HepG2 (cell line): Measurements from ENCODE around the gene PCDH12. TPM values are rescaled to one million over a fixed set of nuclear protein-coding genes. Genes with fewer than 3 reads are reported as not detected.

Experiments
- ATAC-seq: fragments of 200-7000 bp; cut with Tn5 transposase; 3 replicates; pipeline ENCODE4 v1.9.1; 2020; ENCODE audit warnings: mild to moderate bottlenecking, moderate library complexity
- BruUV-seq: library from RNA; stranded (reverse); fragments of 400-500 nt; replicated peaks from 2 replicates; lab custom pipeline; 2021; lab: Mats Ljungman, UMichigan
- CTCF ChIA-PET: fragments of 300-600 bp; formaldehyde crosslinking; extraction: SDS; loops from one replicate; lab custom pipeline; 2021; ENCODE audit warnings: low total read pairs, inconsistent platforms, low intra/inter-chr PET ratio; lab: Yijun Ruan, JAX
- POLR2A ChIA-PET: fragments of 350-600 bp; sonication (Branson Sonifier 250); formaldehyde crosslinking; loops from one replicate; lab custom pipeline; 2020; ENCODE audit warnings: antibody characterized with exemption, inconsistent platforms; lab: Yijun Ruan, JAX
- DNase-seq: peaks from one replicate; pipeline ENCODE4 v3.0.0-alpha.2; 2015; ENCODE audit warnings: low spot score
- FAIRE-seq: peaks from 3 replicates; lab custom pipeline; 2011; peaks lifted over from hg19 to GRCh38; lab: Jason Lieb, UNC
- H2AFZ ChIP-seq: one replicate; pipeline ENCODE4 v1.6.1; 2011; ENCODE audit warnings: low read length, inconsistent platforms
- H3K27ac ChIP-seq: fragments of 300-600 bp; 3 replicates; pipeline ENCODE4 v1.8.0; 2011; ENCODE audit warnings: mixed run types, mild to moderate bottlenecking, mixed read lengths, low read length, inconsistent platforms; ENCODE audit not compliant: insufficient read depth; ENCODE audit errors: extremely low read length
- H3K27me3 ChIP-seq, 2 experiments: fragments of 200-600 bp in 1 of 2; 2 replicates in 1 of 2; 3 replicates in 1 of 2; pipeline versions ENCODE4 v1.6.0 to v1.8.0; 2011; ENCODE audit warnings: low read length in 2 of 2, mild to moderate bottlenecking in 2 of 2, moderate library complexity in 2 of 2, inconsistent platforms in 1 of 2; ENCODE audit not compliant: insufficient read depth in 2 of 2, control insufficient read depth in 1 of 2
- H3K36me3 ChIP-seq, 2 experiments: fragments of 200-600 bp in 1 of 2; replicated peaks in 1 of 2; 2 replicates in 1 of 2; 3 replicates in 1 of 2; pipeline versions ENCODE4 v1.5.1 to v1.8.0; 2011; ENCODE audit warnings: low read length in 2 of 2, inconsistent platforms in 1 of 2; ENCODE audit not compliant: insufficient read depth in 2 of 2, control insufficient read depth in 1 of 2
- H3K4me1 ChIP-seq: 2 replicates; pipeline ENCODE4 v1.5.1; 2012; ENCODE audit warnings: low read length, inconsistent platforms; ENCODE audit not compliant: insufficient read depth
- H3K4me2 ChIP-seq: 2 replicates; pipeline ENCODE4 v1.6.0; 2011; ENCODE audit warnings: low read depth, low read length, inconsistent platforms
- H3K4me3 ChIP-seq, 3 experiments: fragments of 200-600 bp in 1 of 3; sonication (generic), shearing (Covaris generic) in 1 of 3; replicated peaks in 1 of 3; 2 replicates each; pipeline ENCODE4 v1.5.1; 2011 to 2016; ENCODE audit warnings: low read length in 3 of 3, inconsistent platforms in 2 of 3, low read depth in 2 of 3, mild to moderate bottlenecking in 2 of 3, control low read depth in 1 of 3, mixed read lengths in 1 of 3; ENCODE audit not compliant: insufficient read depth in 1 of 3
- H3K79me2 ChIP-seq: one replicate; pipeline ENCODE4 v1.6.1; 2011; ENCODE audit warnings: low read length, inconsistent platforms; ENCODE audit not compliant: insufficient read depth
- H3K9ac ChIP-seq: 2 replicates; pipeline ENCODE4 v1.6.0; 2011; ENCODE audit warnings: mild to moderate bottlenecking, low read depth, low read length, inconsistent platforms; ENCODE audit not compliant: insufficient read depth
- H3K9me3 ChIP-seq: 2 replicates; pipeline ENCODE4 v1.5.1; 2012; ENCODE audit warnings: mild to moderate bottlenecking, low read length
- H4K20me1 ChIP-seq: 2 replicates; pipeline ENCODE4 v1.6.0; 2011; ENCODE audit warnings: inconsistent platforms, mild to moderate bottlenecking, low read length, moderate library complexity; ENCODE audit not compliant: insufficient read depth
- CBX1 ChIP-seq: IDR thresholded peaks from one replicate; pipeline ENCODE4 v1.6.1; 2016; ENCODE audit warnings: antibody characterized with exemption, low read depth
- CCAR2 ChIP-seq: fragments of 200-400 bp; formaldehyde crosslinking; optimal IDR thresholded peaks from 2 replicates; pipeline ENCODE3; 2018; ENCODE audit warnings: low read depth, mild to moderate bottlenecking, low read length, moderate library complexity
- CENPX ChIP-seq: sonication (generic); formaldehyde crosslinking; IDR thresholded peaks from 2 replicates; pipeline ENCODE4 v1.9.0; 2021; ENCODE audit warnings: mild to moderate bottlenecking, missing genetic modification reagents, moderate library complexity
- EP300 ChIP-seq, 3 experiments: sonication (generic) in 1 of 3; formaldehyde crosslinking in 1 of 3; IDR thresholded peaks; 2 replicates each; pipeline versions ENCODE4 v1.5.1 to v1.6.1; 2011 to 2020; ENCODE audit warnings: low read depth in 2 of 3, low read length in 2 of 3, borderline replicate concordance in 1 of 3, improper control_type of control experiment in 1 of 3, mild to moderate bottlenecking in 1 of 3, missing genetic modification reagents in 1 of 3, moderate library complexity in 1 of 3
- RCOR2 ChIP-seq: IDR thresholded peaks from 2 replicates; pipeline ENCODE4 v1.6.1; 2016; ENCODE audit warnings: missing biosample characterization, missing genetic modification reagents
- RXRA ChIP-seq: sonication (generic); formaldehyde crosslinking; IDR thresholded peaks from 2 replicates; pipeline ENCODE4 v1.5.1; 2020; ENCODE audit warnings: missing genetic modification reagents
- RXRB ChIP-seq: IDR thresholded peaks from 2 replicates; pipeline ENCODE4 v1.6.1; 2016; ENCODE audit warnings: borderline replicate concordance, missing genetic modification reagents, missing compliant biosample characterization
- SALL2 ChIP-seq: sonication (generic); formaldehyde crosslinking; IDR thresholded peaks from 2 replicates; pipeline ENCODE4 v1.8.1; 2023; ENCODE audit warnings: mild to moderate bottlenecking, missing genetic modification reagents, inconsistent platforms
- SP4 ChIP-seq: sonication (generic); formaldehyde crosslinking; IDR thresholded peaks from 2 replicates; pipeline ENCODE4 v1.8.1; 2023; ENCODE audit warnings: mild to moderate bottlenecking, missing genetic modification reagents
- ZEB1 ChIP-seq: IDR thresholded peaks from 2 replicates; pipeline ENCODE4 v1.6.1; 2012; ENCODE audit warnings: mild to moderate bottlenecking, low read depth, inconsistent platforms; ENCODE audit not compliant: insufficient replicate concordance
- ZNF235 ChIP-seq: sonication (generic); formaldehyde crosslinking; IDR thresholded peaks from 2 replicates; pipeline ENCODE4 v1.8.1; 2023; ENCODE audit warnings: mild to moderate bottlenecking, missing genetic modification reagents, borderline replicate concordance
- ZNF44 ChIP-seq: sonication (generic); formaldehyde crosslinking; IDR thresholded peaks from 2 replicates; pipeline ENCODE4 v1.5.1; 2020; ENCODE audit warnings: mild to moderate bottlenecking, missing genetic modification reagents
- ZSCAN22 ChIP-seq: sonication (generic); formaldehyde crosslinking; IDR thresholded peaks from 2 replicates; pipeline ENCODE4 v1.4.0; 2020; ENCODE audit warnings: mild to moderate bottlenecking, missing genetic modification reagents
- WGBS: methylation state at CpG from one replicate; pipeline ENCODE4 v1.1.6; 2017; ENCODE audit warnings: low lambda C conversion rate; 5-methylcytosine and 5-hydroxymethylcytosine counted together
- in situ Hi-C: cut with HindIII; loops from 2 replicates; pipeline ENCODE4 v1.10.0; 2017; ENCODE audit warnings: low pct_unique_long_range_greater_than_20kb; ENCODE audit not compliant: extremely low pct_ligation_motif_present
- intact Hi-C: fragments of 100-400 bp; cut with micrococcal nuclease; formaldehyde crosslinking; loops from one replicate; pipeline ENCODE4 v1.10.0; 2022; ENCODE audit not compliant: unreplicated experiment
- polyA plus RNA-seq, 8 experiments: library from polyadenylated mRNA; depleted of rRNA in 3 of 8; stranded (reverse) in 7 of 8; unstranded in 1 of 8; fragments of >200 nt; fragmentation: Illumina TruSeq in 4 of 8; extraction: Trizol in 4 of 8; gene quantifications; 2 replicates each; pipeline versions ENCODE4 v1.2.1 to v1.2.3, GENCODE V29; 2011 to 2016; ENCODE audit warnings: low read depth in 4 of 8, missing spikeins in 1 of 8, mixed read lengths in 1 of 8; ENCODE audit not compliant: insufficient read depth in 1 of 8
- total RNA-seq, 5 experiments: library from RNA; depleted of rRNA; stranded (reverse); fragments of >200 nt; fragmentation: Illumina TruSeq; extraction: Trizol; gene quantifications; 2 replicates each; pipeline ENCODE4 v1.2.3, GENCODE V29; 2016; ENCODE audit warnings: low read depth in 1 of 5
- TF ChIP-seq, protein P1 (sequence below): sonication (generic); formaldehyde crosslinking; IDR thresholded peaks from 2 replicates; pipeline ENCODE4 v1.4.0; 2020; ENCODE audit warnings: missing genetic modification reagents, borderline replicate concordance
- TF ChIP-seq, protein P2 (sequence below): sonication (generic); formaldehyde crosslinking; IDR thresholded peaks from 2 replicates; pipeline ENCODE4 v1.4.0; 2020; ENCODE audit warnings: missing genetic modification reagents
- TF ChIP-seq, protein P3 (sequence below): sonication (generic); formaldehyde crosslinking; IDR thresholded peaks from 2 replicates; pipeline ENCODE4 v1.8.0; 2022; ENCODE audit warnings: mild to moderate bottlenecking, missing genetic modification reagents, moderate library complexity
- TF ChIP-seq, protein P4 (sequence below), 2 experiments: sonication (generic) in 1 of 2; formaldehyde crosslinking in 1 of 2; IDR thresholded peaks; 2 replicates each; pipeline versions ENCODE4 v1.4.0 to v1.6.1; 2018 to 2020; ENCODE audit warnings: missing genetic modification reagents in 2 of 2, borderline replicate concordance in 1 of 2, low read depth in 1 of 2, mild to moderate bottlenecking in 1 of 2, missing biosample characterization in 1 of 2

PCDH12 gene
- total and polyA plus RNA-seq, 2 of the 13 experiments (the other 11 are each of a cell fraction or from before 2014, with no cell fraction given), result not detected

DNA sequence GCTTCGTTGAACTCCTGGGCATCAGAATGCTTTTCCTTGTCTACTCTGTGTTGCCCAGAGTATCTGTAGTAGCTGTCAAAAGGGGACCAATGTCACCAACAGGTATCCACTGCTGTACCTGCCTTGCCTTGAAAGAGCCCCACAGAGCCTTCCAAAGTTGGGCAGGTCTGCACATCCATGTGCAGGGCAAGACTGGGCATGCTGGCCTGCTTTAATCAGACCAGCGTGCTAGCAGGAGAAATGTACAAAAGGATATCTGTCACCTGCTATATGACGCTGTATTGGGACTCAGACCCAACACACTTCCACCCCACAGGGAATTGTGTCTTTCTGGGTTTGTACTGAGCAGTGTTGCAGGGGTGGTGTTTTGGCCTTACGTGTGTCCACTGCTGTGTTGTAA, 22.5 kb downstream of the PCDH12 start:
- no peak for FAIRE-seq

More for the DNA sequence above, 22.5 kb downstream of the PCDH12 start:
- in situ Hi-C loops, result no loop called here
- H3K79me2 ChIP-seq, result no peaks in the 10 kb centered on the region
- H3K4me3 ChIP-seq, result no peak overlapping the region
- DNase-seq, result no peak
- H4K20me1 ChIP-seq, result no peaks in the 10 kb centered on the region
- no peak for ATAC-seq
- no peak overlapping the region for H2AFZ ChIP-seq
- no peak overlapping the region for H3K9ac ChIP-seq
- H3K9me3 ChIP-seq, result no peaks in the 10 kb centered on the region
- ChIA-PET CTCF (no interaction called here), POLR2A (no interaction called here)
- H3K27ac ChIP-seq, result no peak overlapping the region
- 100% methylated on average over 3 of the region's 4 CpGs for WGBS
- no peak overlapping the region for H3K4me2 ChIP-seq
- intact Hi-C loops, result no loop called here
- H3K36me3 ChIP-seq, result peaks cover 24 to 79% of the 10 kb centered on the region in 2 experiments
- no peaks in the 10 kb centered on the region for H3K27me3 ChIP-seq
- no peaks in the 10 kb centered on the region for H3K4me1 ChIP-seq
- no peak for TF ChIP-seq ZNF235 (CRISPR knock-in tag)
- no peak for TF ChIP-seq RCOR2 (CRISPR knock-in tag)
- TF ChIP-seq, protein P1, sequence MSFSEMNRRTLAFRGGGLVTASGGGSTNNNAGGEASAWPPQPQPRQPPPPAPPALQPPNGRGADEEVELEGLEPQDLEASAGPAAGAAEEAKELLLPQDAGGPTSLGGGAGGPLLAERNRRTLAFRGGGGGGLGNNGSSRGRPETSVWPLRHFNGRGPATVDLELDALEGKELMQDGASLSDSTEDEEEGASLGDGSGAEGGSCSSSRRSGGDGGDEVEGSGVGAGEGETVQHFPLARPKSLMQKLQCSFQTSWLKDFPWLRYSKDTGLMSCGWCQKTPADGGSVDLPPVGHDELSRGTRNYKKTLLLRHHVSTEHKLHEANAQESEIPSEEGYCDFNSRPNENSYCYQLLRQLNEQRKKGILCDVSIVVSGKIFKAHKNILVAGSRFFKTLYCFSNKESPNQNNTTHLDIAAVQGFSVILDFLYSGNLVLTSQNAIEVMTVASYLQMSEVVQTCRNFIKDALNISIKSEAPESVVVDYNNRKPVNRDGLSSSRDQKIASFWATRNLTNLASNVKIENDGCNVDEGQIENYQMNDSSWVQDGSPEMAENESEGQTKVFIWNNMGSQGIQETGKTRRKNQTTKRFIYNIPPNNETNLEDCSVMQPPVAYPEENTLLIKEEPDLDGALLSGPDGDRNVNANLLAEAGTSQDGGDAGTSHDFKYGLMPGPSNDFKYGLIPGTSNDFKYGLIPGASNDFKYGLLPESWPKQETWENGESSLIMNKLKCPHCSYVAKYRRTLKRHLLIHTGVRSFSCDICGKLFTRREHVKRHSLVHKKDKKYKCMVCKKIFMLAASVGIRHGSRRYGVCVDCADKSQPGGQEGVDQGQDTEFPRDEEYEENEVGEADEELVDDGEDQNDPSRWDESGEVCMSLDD (CRISPR knock-in tag), result no peak
- no peak for TF ChIP-seq ZNF44 (CRISPR knock-in tag)
- TF ChIP-seq SALL2 (CRISPR knock-in tag), result no peak
- no peak for TF ChIP-seq ZEB1
- TF ChIP-seq SP4, result no peak
- no peak for TF ChIP-seq CENPX (CRISPR knock-in tag)
- TF ChIP-seq RXRA (CRISPR knock-in tag), result no peak
- no peak for TF ChIP-seq ZSCAN22 (CRISPR knock-in tag)
- no peak for TF ChIP-seq RXRB (CRISPR knock-in tag)
- no peak for TF ChIP-seq CCAR2
- no peak for TF ChIP-seq EP300 (IDR thresholded peaks at IDR 0.05; ENCODE audit: low read depth in 2 of 2, low read length in 2 of 2)
- TF ChIP-seq EP300 (CRISPR knock-in tag; IDR thresholded peaks at IDR 0.05; ENCODE audit: borderline replicate concordance), result no peak
- TF ChIP-seq, protein P2, sequence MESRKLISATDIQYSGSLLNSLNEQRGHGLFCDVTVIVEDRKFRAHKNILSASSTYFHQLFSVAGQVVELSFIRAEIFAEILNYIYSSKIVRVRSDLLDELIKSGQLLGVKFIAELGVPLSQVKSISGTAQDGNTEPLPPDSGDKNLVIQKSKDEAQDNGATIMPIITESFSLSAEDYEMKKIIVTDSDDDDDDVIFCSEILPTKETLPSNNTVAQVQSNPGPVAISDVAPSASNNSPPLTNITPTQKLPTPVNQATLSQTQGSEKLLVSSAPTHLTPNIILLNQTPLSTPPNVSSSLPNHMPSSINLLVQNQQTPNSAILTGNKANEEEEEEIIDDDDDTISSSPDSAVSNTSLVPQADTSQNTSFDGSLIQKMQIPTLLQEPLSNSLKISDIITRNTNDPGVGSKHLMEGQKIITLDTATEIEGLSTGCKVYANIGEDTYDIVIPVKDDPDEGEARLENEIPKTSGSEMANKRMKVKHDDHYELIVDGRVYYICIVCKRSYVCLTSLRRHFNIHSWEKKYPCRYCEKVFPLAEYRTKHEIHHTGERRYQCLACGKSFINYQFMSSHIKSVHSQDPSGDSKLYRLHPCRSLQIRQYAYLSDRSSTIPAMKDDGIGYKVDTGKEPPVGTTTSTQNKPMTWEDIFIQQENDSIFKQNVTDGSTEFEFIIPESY (CRISPR knock-in tag), result no peak
- TF ChIP-seq, protein P3, sequence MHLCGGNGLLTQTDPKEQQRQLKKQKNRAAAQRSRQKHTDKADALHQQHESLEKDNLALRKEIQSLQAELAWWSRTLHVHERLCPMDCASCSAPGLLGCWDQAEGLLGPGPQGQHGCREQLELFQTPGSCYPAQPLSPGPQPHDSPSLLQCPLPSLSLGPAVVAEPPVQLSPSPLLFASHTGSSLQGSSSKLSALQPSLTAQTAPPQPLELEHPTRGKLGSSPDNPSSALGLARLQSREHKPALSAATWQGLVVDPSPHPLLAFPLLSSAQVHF, result no peak
- TF ChIP-seq, protein P4, sequence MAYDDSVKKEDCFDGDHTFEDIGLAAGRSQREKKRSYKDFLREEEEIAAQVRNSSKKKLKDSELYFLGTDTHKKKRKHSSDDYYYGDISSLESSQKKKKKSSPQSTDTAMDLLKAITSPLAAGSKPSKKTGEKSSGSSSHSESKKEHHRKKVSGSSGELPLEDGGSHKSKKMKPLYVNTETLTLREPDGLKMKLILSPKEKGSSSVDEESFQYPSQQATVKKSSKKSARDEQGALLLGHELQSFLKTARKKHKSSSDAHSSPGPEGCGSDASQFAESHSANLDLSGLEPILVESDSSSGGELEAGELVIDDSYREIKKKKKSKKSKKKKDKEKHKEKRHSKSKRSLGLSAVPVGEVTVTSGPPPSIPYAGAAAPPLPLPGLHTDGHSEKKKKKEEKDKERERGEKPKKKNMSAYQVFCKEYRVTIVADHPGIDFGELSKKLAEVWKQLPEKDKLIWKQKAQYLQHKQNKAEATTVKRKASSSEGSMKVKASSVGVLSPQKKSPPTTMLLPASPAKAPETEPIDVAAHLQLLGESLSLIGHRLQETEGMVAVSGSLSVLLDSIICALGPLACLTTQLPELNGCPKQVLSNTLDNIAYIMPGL (CRISPR knock-in tag; IDR thresholded peaks at IDR 0.05; ENCODE audit: borderline replicate concordance in 1 of 2, low read depth in 1 of 2), result no peak
- no peak for TF ChIP-seq CBX1
- BruUV-seq, result no TSS peak
